PC-9 (cell line): Measurements from ENCODE around the gene NDUFA7. TPM values are rescaled to one million over a fixed set of nuclear protein-coding genes. Genes with fewer than 3 reads are reported as not detected.
A peak's percentile ranks its signal among the peaks of the same experiment; 100 is the strongest.
"Not testable (repeated sequence)": the region's sequence is repeated elsewhere in the genome, so short reads cannot be mapped to it uniquely, and the experiment has no call there.

ENCODE experiments used
- BruUV-seq: library from RNA; stranded (reverse); fragments of 400-500 nt; replicated peaks from 2 replicates; lab custom pipeline; 2021; lab: Mats Ljungman, UMichigan
- CTCF ChIA-PET: fragments of 300-600 bp; sonication (Branson Sonifier 250); formaldehyde crosslinking; loops from one replicate; lab custom pipeline; 2022; ENCODE audit warnings: antibody characterized with exemption; lab: Charles Lee
- POLR2A ChIA-PET: fragments of 300-600 bp; sonication (Branson Sonifier 250); formaldehyde crosslinking; loops from one replicate; lab custom pipeline; 2022; ENCODE audit warnings: antibody characterized with exemption; ENCODE audit not compliant: unreplicated experiment; lab: Charles Lee
- DNase-seq, 2 experiments: peaks; one replicate each; pipeline versions ENCODE4 v3.0.0 to v3.0.0-alpha.2; 2015 to 2022; ENCODE audit warnings: mixed read lengths in 1 of 2
- H2AFZ ChIP-seq: fragments of 200-600 bp; sonication (generic); 2 replicates; pipeline ENCODE4 v1.8.1; 2017; ENCODE audit warnings: antibody characterized with exemption
- H3F3A ChIP-seq: fragments of 200-600 bp; sonication (generic); 2 replicates; pipeline ENCODE4 v1.8.1; 2017; ENCODE audit warnings: antibody characterized with exemption, mild to moderate bottlenecking, low read depth; ENCODE audit not compliant: insufficient read depth
- H3K27ac ChIP-seq: fragments of 200-600 bp; sonication (generic); 2 replicates; pipeline ENCODE4 v1.6.1; 2016; ENCODE audit warnings: mixed run types
- H3K27me3 ChIP-seq: fragments of 200-600 bp; sonication (generic); 2 replicates; pipeline ENCODE4 v1.6.1; 2016; ENCODE audit warnings: low read depth, mixed run types; ENCODE audit not compliant: insufficient read depth
- H3K36me3 ChIP-seq: fragments of 200-600 bp; sonication (generic); 2 replicates; pipeline ENCODE4 v1.6.1; 2016; ENCODE audit warnings: low read depth, mixed run types
- H3K4me1 ChIP-seq: fragments of 200-600 bp; sonication (generic); replicated peaks from 2 replicates; pipeline ENCODE4 v1.6.1; 2016; ENCODE audit warnings: mixed run types; ENCODE audit not compliant: insufficient read depth
- H3K4me2 ChIP-seq: fragments of 200-600 bp; sonication (generic); 2 replicates; pipeline ENCODE4 v1.6.1; 2017; ENCODE audit warnings: mixed run types
- H3K4me3 ChIP-seq: fragments of 200-600 bp; sonication (generic); 2 replicates; pipeline ENCODE4 v1.6.1; 2016; ENCODE audit warnings: mixed run types
- H3K79me2 ChIP-seq: fragments of 200-600 bp; sonication (generic); 2 replicates; pipeline ENCODE4 v1.6.1; 2017; ENCODE audit warnings: low read depth, mixed run types
- H3K9me2 ChIP-seq: fragments of 200-600 bp; sonication (generic); 2 replicates; pipeline ENCODE4 v1.8.1; 2017; ENCODE audit warnings: mild to moderate bottlenecking; ENCODE audit not compliant: insufficient read depth
- H3K9me3 ChIP-seq: fragments of 200-600 bp; sonication (generic); 2 replicates; pipeline ENCODE4 v1.8.1; 2016; ENCODE audit warnings: low read depth; ENCODE audit not compliant: insufficient read depth
- H4K20me1 ChIP-seq: fragments of 200-600 bp; sonication (generic); 2 replicates; pipeline ENCODE4 v1.8.1; 2017; ENCODE audit not compliant: insufficient read depth
- EZH2 ChIP-seq: fragments of 200-600 bp; sonication (generic); IDR thresholded peaks from 2 replicates; pipeline ENCODE4 v1.8.0; 2017; ENCODE audit warnings: antibody characterized with exemption, low read depth
- intact Hi-C: fragments of 100-400 bp; cut with micrococcal nuclease; formaldehyde crosslinking; loops from one replicate; pipeline ENCODE4 v1.10.0; 2022; ENCODE audit not compliant: unreplicated experiment
- total RNA-seq: library from RNA; stranded (reverse); gene quantifications from 2 replicates; pipeline ENCODE4 v1.2.3, GENCODE V29; 2021
- TF ChIP-seq, protein P1 (sequence below): fragments of 200-600 bp; sonication (generic); conservative IDR thresholded peaks from 2 replicates; pipeline ENCODE4 v1.6.1; 2017; ENCODE audit warnings: mixed run types, antibody characterized with exemption, mild to moderate bottlenecking, moderate library complexity

Gene NDUFA7
- total RNA-seq, 1 experiment from 2014 or later: 61.7 TPM

DNA sequence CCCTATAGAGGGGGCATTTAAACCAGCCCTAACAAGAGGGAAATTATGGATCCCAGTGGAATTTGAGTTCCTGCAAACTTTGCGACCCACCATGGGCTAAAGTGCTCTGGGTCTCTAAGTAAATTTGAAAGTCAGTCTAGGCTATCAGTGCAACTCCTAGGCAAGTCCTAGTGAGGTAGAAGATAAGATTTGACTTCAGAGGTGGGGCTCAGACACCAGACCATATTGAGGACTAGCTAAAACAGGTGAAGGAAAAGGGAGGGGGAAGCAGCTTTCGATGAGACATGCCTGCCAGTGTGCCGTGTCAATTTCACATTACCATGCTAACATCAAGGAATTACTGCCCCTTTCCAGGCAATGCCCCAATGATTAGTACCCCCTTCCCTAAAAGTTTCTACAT lies 51.5 kb downstream of the NDUFA7 start:
- no peaks in the 10 kb centered on the region for H3K9me2 ChIP-seq
- ChIA-PET POLR2A (interaction anchor here (0.6 kb wide), 1 partner anchor 245 kb away, joined by 8 read pairs; no protein-coding TSS in a partner anchor), CTCF (interaction anchor here (0.6 kb wide), 1 partner anchor 182 kb away, joined by 17 read pairs; no protein-coding TSS in a partner anchor)
- H3K9me3 ChIP-seq: no peaks in the 10 kb centered on the region
- no peaks in the 10 kb centered on the region for H3K36me3 ChIP-seq
- TF ChIP-seq, protein P1, sequence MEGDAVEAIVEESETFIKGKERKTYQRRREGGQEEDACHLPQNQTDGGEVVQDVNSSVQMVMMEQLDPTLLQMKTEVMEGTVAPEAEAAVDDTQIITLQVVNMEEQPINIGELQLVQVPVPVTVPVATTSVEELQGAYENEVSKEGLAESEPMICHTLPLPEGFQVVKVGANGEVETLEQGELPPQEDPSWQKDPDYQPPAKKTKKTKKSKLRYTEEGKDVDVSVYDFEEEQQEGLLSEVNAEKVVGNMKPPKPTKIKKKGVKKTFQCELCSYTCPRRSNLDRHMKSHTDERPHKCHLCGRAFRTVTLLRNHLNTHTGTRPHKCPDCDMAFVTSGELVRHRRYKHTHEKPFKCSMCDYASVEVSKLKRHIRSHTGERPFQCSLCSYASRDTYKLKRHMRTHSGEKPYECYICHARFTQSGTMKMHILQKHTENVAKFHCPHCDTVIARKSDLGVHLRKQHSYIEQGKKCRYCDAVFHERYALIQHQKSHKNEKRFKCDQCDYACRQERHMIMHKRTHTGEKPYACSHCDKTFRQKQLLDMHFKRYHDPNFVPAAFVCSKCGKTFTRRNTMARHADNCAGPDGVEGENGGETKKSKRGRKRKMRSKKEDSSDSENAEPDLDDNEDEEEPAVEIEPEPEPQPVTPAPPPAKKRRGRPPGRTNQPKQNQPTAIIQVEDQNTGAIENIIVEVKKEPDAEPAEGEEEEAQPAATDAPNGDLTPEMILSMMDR: no peak
- H3K27me3 ChIP-seq: no peaks in the 10 kb centered on the region
- peak in 1 of 2 experiments; percentile 32 for DNase-seq
- peaks cover 4% of the 10 kb centered on the region for H3F3A ChIP-seq
- no TSS peak for BruUV-seq
- 0 out of 2 replicates have a peak, but pooled peaks cover 4% of the 10 kb centered on the region for H3K4me1 ChIP-seq
- intact Hi-C loops: loop anchor here (5.0 kb wide), 1 partner anchor 313 kb away; no protein-coding TSS in a partner anchor
- no peak overlapping the region for H2AFZ ChIP-seq
- H3K4me2 ChIP-seq: peak overlapping the region; percentile 97
- H3K4me3 ChIP-seq: no peak overlapping the region
- no peaks in the 10 kb centered on the region for H4K20me1 ChIP-seq
- no peak overlapping the region for H3K27ac ChIP-seq
- H3K79me2 ChIP-seq: no peaks in the 10 kb centered on the region

DNA sequence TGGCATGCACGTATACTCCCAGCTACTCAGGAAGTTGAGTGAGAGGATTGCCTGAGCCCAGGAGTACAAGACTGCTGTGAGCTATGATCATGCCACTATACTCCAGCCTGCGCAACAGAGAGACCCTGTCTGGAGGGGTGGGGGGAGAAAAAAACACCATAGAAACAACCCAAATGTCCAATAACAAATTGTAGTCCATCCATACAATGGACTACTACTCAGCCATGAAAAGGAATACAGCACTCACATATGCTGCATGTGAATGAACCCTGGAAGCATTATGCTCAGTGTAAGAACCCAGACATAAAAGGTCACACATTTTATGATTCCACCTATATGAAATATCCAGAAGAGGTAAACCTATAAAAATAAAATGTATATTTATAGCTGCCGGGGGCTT lies 55.3 kb downstream of the NDUFA7 start:
- DNase-seq: no peak
- BruUV-seq: no TSS peak
- H4K20me1 ChIP-seq: no peaks in the 10 kb centered on the region
- no peaks in the 10 kb centered on the region for H3K9me3 ChIP-seq
- no peaks in the 10 kb centered on the region for H3K36me3 ChIP-seq
- H3K4me1 ChIP-seq: 0 out of 2 replicates have a peak, but pooled peaks cover 4% of the 10 kb centered on the region
- peaks cover 4% of the 10 kb centered on the region for H3F3A ChIP-seq
- no peak overlapping the region for H2AFZ ChIP-seq
- TF ChIP-seq, protein P1: no peak
- no peak for TF ChIP-seq EZH2
- ChIA-PET CTCF (no interaction called here), POLR2A (no interaction called here)
- H3K79me2 ChIP-seq: no peaks in the 10 kb centered on the region
- intact Hi-C loops: loop anchor here (5.0 kb wide), 1 partner anchor 316 kb away; no protein-coding TSS in a partner anchor
- H3K27ac ChIP-seq: no peak overlapping the region
- H3K9me2 ChIP-seq: no peaks in the 10 kb centered on the region
- no peaks in the 10 kb centered on the region for H3K27me3 ChIP-seq
- no peak overlapping the region for H3K4me2 ChIP-seq
- no peak overlapping the region for H3K4me3 ChIP-seq

DNA sequence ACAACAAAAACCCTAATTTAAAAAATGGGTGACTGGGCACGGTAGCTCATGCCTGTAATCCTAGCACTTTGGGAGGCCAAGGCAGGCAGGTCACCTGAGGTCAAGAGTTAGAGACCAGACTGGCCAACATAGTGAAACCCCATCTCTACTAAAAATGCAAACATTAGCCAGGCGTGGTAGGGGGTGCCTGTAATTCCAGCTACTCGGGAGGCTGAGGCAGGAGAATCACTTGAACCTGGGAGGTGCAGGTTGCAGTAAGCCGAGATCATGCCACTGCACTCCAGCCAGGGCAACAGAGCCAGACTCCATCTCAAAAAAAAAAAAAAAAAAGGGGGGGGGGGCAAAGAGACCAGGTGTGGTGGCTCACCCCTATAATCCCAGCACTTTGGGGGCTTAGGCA lies 56.9 kb downstream of the NDUFA7 start:
- H3K9me3 ChIP-seq, H3K79me2 ChIP-seq, H2AFZ ChIP-seq, H3K27me3 ChIP-seq, POLR2A ChIA-PET, H4K20me1 ChIP-seq, DNase-seq, H3K4me2 ChIP-seq, intact Hi-C loops, H3K4me3 ChIP-seq, CTCF ChIA-PET, H3K9me2 ChIP-seq, H3K36me3 ChIP-seq, H3K4me1 ChIP-seq, BruUV-seq, H3F3A ChIP-seq, H3K27ac ChIP-seq: not testable (repeated sequence)

DNA sequence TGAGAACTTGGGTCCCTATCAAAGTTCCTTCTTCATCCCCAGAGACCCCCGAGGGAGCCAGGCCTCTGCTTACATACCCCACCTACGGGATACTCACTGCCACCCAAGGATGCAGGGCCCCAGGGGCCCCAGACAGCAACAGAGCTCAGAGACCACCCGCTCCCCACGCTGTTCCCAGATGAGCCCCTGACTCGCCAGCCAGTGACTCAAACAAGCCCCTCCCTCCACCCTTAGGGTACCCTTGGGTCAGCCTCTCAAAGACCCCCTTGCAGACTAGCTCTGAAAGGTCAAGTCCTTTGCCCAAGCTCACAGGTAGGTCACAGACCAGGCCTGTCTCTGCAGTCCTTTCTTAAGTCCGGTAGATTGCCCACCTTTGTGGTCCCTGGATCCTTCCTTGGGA lies 58.7 kb downstream of the NDUFA7 start:
- TF ChIP-seq, protein P1: no peak
- TF ChIP-seq EZH2: no peak
- no peaks in the 10 kb centered on the region for H4K20me1 ChIP-seq
- H3K27me3 ChIP-seq: no peaks in the 10 kb centered on the region
- ChIA-PET POLR2A (no interaction called here), CTCF (no interaction called here)
- no peak overlapping the region for H2AFZ ChIP-seq
- H3K36me3 ChIP-seq: no peaks in the 10 kb centered on the region
- no peak overlapping the region for H3K27ac ChIP-seq
- no TSS peak for BruUV-seq
- peaks cover 1% of the 10 kb centered on the region for H3F3A ChIP-seq
- no peaks in the 10 kb centered on the region for H3K79me2 ChIP-seq
- H3K9me2 ChIP-seq: no peaks in the 10 kb centered on the region
- DNase-seq: no peak
- H3K4me2 ChIP-seq: no peak overlapping the region
- no peak overlapping the region for H3K4me3 ChIP-seq
- intact Hi-C loops: no loop called here
- H3K4me1 ChIP-seq: no peaks in the 10 kb centered on the region
- H3K9me3 ChIP-seq: no peaks in the 10 kb centered on the region
